ENCODE results near the gene SEMA4D.

- no peak for TF ChIP-seq PBX2 (CRISPR knock-in tag; IDR thresholded peaks at IDR 0.05)
- TF ChIP-seq HMGXB3 (CRISPR knock-in tag; IDR thresholded peaks at IDR 0.05; ENCODE audit: borderline replicate concordance), result no peak
- TF ChIP-seq CREM (IDR thresholded peaks at IDR 0.05), result no peak
- TF ChIP-seq CREM (CRISPR knock-in tag; IDR thresholded peaks at IDR 0.05), result no peak
- no peak for TF ChIP-seq ZKSCAN8 (CRISPR knock-in tag; IDR thresholded peaks at IDR 0.05; ENCODE audit: borderline replicate concordance)
- no peak for TF ChIP-seq NFYB (CRISPR knock-in tag; IDR thresholded peaks at IDR 0.05)
- no peak for TF ChIP-seq HCFC1 (IDR thresholded peaks at IDR 0.05; ENCODE audit: low read depth, low read length)
- no peak for TF ChIP-seq EZH2 (conservative IDR thresholded peaks at IDR 0.05; ENCODE audit: low read depth, low read length)
These were observed 7.1 kb upstream of the SEMA4D start for GRCh38 chr9:89505048-89505447.
